ENCODE data around the gene DDI2.
A peak's percentile ranks its signal among the peaks of the same experiment; 100 is the strongest.

- TF ChIP-seq FEZF1 (tag by site-specific recombination; IDR thresholded peaks at IDR 0.05) (no peak), ZNF302 (tag by site-specific recombination; IDR thresholded peaks at IDR 0.05; ENCODE audit: low read depth) (no peak), CTCF (tag by site-specific recombination; IDR thresholded peaks at IDR 0.05) (no peak), ZNF629 (tag by site-specific recombination; IDR thresholded peaks at IDR 0.05) (no peak), PRDM1 (tag by site-specific recombination; IDR thresholded peaks at IDR 0.05) (no peak), ZNF155 (tag by site-specific recombination; IDR thresholded peaks at IDR 0.05) (no peak), ZNF518A (tag by site-specific recombination; conservative IDR thresholded peaks at IDR 0.05; ENCODE audit: low read depth) (no peak), ZNF157 (tag by site-specific recombination; IDR thresholded peaks at IDR 0.05) (no peak), ZNF202 (tag by site-specific recombination; IDR thresholded peaks at IDR 0.05; ENCODE audit: borderline replicate concordance) (no peak), ZNF394 (tag by site-specific recombination; IDR thresholded peaks at IDR 0.05; ENCODE audit: borderline replicate concordance) (peak; percentile 69; the same call in 1 of the 2 replicates), ZNF785 (tag by site-specific recombination; IDR thresholded peaks at IDR 0.05) (no peak)
These were observed 8.0 kb downstream of the DDI2 start for GRCh38 chr1:15625056-15625917.
